Thymus (tissue), 11 donors: ENCODE results near the gene TRIM14. TPM values are rescaled to one million over a fixed set of nuclear protein-coding genes. Genes with fewer than 3 reads are reported as not detected.
A peak's percentile ranks its signal among the peaks of the same experiment; 100 is the strongest.
"Not testable (repeated sequence)": the region's sequence is repeated elsewhere in the genome, so short reads cannot be mapped to it uniquely, and the experiment has no call there.

ENCODE experiments used
- DNase-seq, 9 donors: peaks; one replicate each; pipeline ENCODE4 v3.0.0-alpha.2; 2013; ENCODE audit warnings: low spot score in 9 of 9, low read depth in 6 of 9, missing footprints in 1 of 9
- H3K27ac ChIP-seq, 2 donors: one replicate each; pipeline ENCODE4 v1.5.1; 2013; ENCODE audit warnings: control low read depth in 1 of 2, low read depth in 1 of 2, low read length in 1 of 2, mild to moderate bottlenecking in 1 of 2, moderate library complexity in 1 of 2
- H3K27me3 ChIP-seq, 2 donors: one replicate each; pipeline ENCODE4 v1.5.1; 2013; ENCODE audit warnings: low read length in 1 of 2; ENCODE audit not compliant: control insufficient read depth in 2 of 2, insufficient read depth in 1 of 2
- H3K36me3 ChIP-seq, 2 donors: one replicate each; pipeline ENCODE4 v1.5.1; 2013; ENCODE audit warnings: low read length in 1 of 2, mild to moderate bottlenecking in 1 of 2, moderate library complexity in 1 of 2; ENCODE audit not compliant: control insufficient read depth in 2 of 2, insufficient read depth in 2 of 2
- H3K4me1 ChIP-seq, 2 donors: one replicate each; pipeline ENCODE4 v1.5.1; 2013; ENCODE audit warnings: low read length in 2 of 2; ENCODE audit not compliant: control insufficient read depth in 2 of 2, insufficient read depth in 2 of 2
- H3K4me3 ChIP-seq, 2 donors: one replicate each; pipeline ENCODE4 v1.5.1; 2013; ENCODE audit warnings: low read length in 2 of 2, control low read depth in 1 of 2, mild to moderate bottlenecking in 1 of 2
- H3K9me3 ChIP-seq, 2 donors: one replicate each; pipeline ENCODE4 v1.5.1; 2013; ENCODE audit warnings: low read length in 1 of 2, mild to moderate bottlenecking in 1 of 2; ENCODE audit not compliant: control insufficient read depth in 2 of 2, insufficient read depth in 1 of 2
- WGBS: extraction: QIAGEN DNeasy Blood & Tissue Kit; methylation state at CpG from one replicate; pipeline ENCODE4 v1.1.7; 2013; 5-methylcytosine and 5-hydroxymethylcytosine counted together
- polyA plus RNA-seq: library from polyadenylated mRNA; stranded (reverse); fragments of 200-250 nt; gene quantifications from one replicate; pipeline ENCODE4 v1.2.3, GENCODE V29; 2013
- total RNA-seq: library from RNA; stranded (reverse); fragments of 120-200 nt; gene quantifications from one replicate; pipeline ENCODE4 v1.2.4, GENCODE V29; 2013
- donor health status: healthy.

Gene TRIM14
- total and polyA plus RNA-seq, 2 donors: 12.7 to 16.4 TPM

GRCh38 chr9:98076514-98076890 is 42.5 kb downstream of the TRIM14 start:
- not testable (repeated sequence) for H3K27ac ChIP-seq, H3K4me3 ChIP-seq, DNase-seq, H3K27me3 ChIP-seq, H3K9me3 ChIP-seq
- 97% methylated on average over 8 of the region's 8 CpGs for WGBS
- Histone ChIP-seq H3K4me1 (peaks cover 15 to 24% of the 10 kb centered on the region in 2 donors), H3K36me3 (peaks cover 17 to 22% of the 10 kb centered on the region in 2 donors)

DNA sequence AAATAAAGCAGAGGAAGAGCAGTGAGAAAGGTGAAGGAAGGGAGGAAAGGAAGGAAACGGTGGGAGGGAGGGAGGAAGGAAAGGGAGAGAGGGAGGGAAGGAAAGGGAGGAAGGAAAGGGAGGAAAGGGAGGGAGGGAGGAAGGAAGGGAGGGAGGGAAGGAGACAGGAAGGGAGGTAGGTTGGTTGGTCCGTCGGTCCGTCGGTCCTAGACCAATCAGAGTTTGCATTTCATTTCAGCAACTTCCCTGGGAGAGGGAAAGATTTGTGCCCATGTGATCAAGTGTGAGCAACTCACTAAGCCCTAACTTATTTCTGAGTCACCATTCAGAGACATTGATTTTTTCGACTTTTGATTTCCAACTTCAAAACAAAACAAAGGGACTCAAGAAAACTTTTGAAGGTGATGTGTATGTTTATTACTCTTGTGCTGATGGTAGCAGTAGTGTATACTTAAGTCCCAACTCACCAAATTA is 43.7 kb downstream of the TRIM14 start:
- H3K4me1 ChIP-seq: peaks cover 15 to 24% of the 10 kb centered on the region in 2 donors
- no peak overlapping the region for H3K4me3 ChIP-seq
- WGBS: 79% methylated on average over 6 of the region's 6 CpGs
- DNase-seq: no peak
- no peaks in the 10 kb centered on the region for H3K27me3 ChIP-seq
- peak overlapping the region; percentile 84 to 85 for H3K27ac ChIP-seq
- peaks cover 8 to 11% of the 10 kb centered on the region in 2 donors for H3K36me3 ChIP-seq
- H3K9me3 ChIP-seq: no peaks in the 10 kb centered on the region

DNA sequence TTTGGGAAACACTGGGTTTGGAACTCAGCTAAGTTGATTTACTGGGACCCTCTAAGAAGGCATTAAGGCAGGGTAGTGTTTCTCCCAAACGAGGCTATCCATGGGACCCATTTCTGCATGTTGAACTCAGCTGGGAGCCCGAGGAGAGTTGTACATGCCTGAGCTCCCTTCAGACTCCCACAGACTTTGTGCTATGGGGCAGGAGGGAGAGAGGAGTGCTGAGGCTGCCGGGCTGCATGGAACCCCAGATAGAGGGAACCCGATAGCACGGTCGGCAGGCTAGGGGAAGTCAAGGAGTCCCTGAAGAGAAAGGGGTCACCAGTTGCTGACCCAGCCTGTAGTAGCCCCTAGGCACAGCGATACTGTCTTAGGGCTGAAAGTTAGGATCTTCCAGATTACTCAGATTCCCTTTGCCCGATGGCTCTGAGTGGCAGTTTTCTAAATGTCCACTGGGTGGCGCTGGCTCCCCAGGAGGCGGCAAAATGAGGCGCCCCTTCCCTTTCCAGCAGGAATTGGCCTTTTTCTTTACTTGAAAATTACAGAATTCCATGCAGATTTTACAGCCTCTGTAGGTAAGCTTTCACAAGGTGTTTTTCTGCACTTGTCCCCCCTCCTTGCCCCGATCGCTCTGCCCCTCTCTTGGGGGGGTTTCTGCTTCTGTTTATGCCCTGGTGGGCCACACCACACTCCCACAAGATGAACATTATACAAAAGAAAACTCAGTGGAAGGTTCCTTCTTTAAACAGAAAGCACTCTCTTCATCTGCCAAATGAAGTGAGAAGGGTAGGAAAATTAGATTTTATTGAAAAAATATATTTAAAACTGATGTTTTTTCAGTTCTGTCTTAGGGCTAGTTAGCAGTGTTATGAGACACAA is 44.7 kb downstream of the TRIM14 start:
- peaks cover 15 to 24% of the 10 kb centered on the region in 2 donors for H3K4me1 ChIP-seq
- WGBS: 50% methylated on average over 13 of the region's 13 CpGs
- no peaks in the 10 kb centered on the region for H3K27me3 ChIP-seq
- H3K4me3 ChIP-seq: no peak overlapping the region
- H3K9me3 ChIP-seq: no peaks in the 10 kb centered on the region
- peak in 6 of 9 donors; percentile 46 to 79 (median 68) for DNase-seq
- H3K36me3 ChIP-seq: peaks cover 6% of the 10 kb centered on the region in 2 donors
- H3K27ac ChIP-seq: peak overlapping the region; percentile 34 to 84

DNA sequence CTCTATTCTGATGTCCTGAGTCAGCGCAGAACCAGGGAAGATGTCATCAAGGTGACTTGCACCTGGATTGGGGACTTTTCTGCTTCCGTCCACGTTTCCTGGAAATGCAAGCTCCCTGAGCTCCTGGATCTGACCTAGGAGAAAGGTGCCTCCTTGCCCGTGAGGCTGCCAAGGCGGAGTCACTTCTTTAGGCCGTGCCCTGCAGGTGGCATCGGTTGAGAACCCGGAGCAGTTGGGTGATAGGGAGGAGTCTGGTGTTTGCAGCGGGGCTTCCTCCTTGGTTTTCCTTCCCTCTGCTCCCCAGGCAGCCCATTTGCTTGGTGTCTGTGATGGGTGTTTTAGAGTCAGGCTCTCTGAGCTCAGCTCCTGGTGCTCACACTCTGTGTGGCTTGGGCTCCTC is 47.3 kb downstream of the TRIM14 start:
- Histone ChIP-seq H3K9me3 (no peaks in the 10 kb centered on the region), H3K27me3 (no peaks in the 10 kb centered on the region), H3K4me1 (peaks cover 15 to 24% of the 10 kb centered on the region in 2 donors), H3K4me3 (no peak overlapping the region), H3K36me3 (no peaks in the 10 kb centered on the region), H3K27ac (no peak overlapping the region)
- WGBS: 63% methylated on average over 9 of the region's 9 CpGs
- no peak for DNase-seq

GRCh38 chr9:98070704-98071103 is 48.3 kb downstream of the TRIM14 start:
- peaks cover 11 to 16% of the 10 kb centered on the region in 2 donors for H3K4me1 ChIP-seq
- H3K36me3 ChIP-seq: no peaks in the 10 kb centered on the region
- DNase-seq: no peak
- WGBS: 99% methylated on average over 7 of the region's 7 CpGs
- H3K27ac ChIP-seq: no peak overlapping the region
- no peak overlapping the region for H3K4me3 ChIP-seq
- no peaks in the 10 kb centered on the region for H3K27me3 ChIP-seq
- no peaks in the 10 kb centered on the region for H3K9me3 ChIP-seq

GRCh38 chr9:98069551-98069950 is 49.5 kb downstream of the TRIM14 start:
- no peak overlapping the region for H3K4me3 ChIP-seq
- 96% methylated on average over 6 of the region's 6 CpGs for WGBS
- H3K27me3 ChIP-seq: no peaks in the 10 kb centered on the region
- DNase-seq: no peak
- H3K4me1 ChIP-seq: peaks cover 6 to 7% of the 10 kb centered on the region in 2 donors
- H3K36me3 ChIP-seq: peaks cover 3 to 7% of the 10 kb centered on the region in 2 donors
- no peak overlapping the region for H3K27ac ChIP-seq
- no peaks in the 10 kb centered on the region for H3K9me3 ChIP-seq

- peaks cover 0 to 5% of the 10 kb centered on the region in 2 donors for H3K4me1 ChIP-seq
- H3K27me3 ChIP-seq: no peaks in the 10 kb centered on the region
- peaks cover 11% of the 10 kb centered on the region in 2 donors for H3K36me3 ChIP-seq
- WGBS: over 99% methylated on average over 2 of the region's 2 CpGs
- DNase-seq: no peak
- no peak overlapping the region for H3K4me3 ChIP-seq
- H3K27ac ChIP-seq: no peak overlapping the region
- no peaks in the 10 kb centered on the region for H3K9me3 ChIP-seq
Observed at GRCh38 chr9:98067184-98067583, 51.8 kb downstream of the TRIM14 start.

GRCh38 chr9:98066235-98066634 is 52.8 kb downstream of the TRIM14 start:
- no peaks in the 10 kb centered on the region for H3K27me3 ChIP-seq
- peaks cover 13 to 16% of the 10 kb centered on the region in 2 donors for H3K36me3 ChIP-seq
- H3K9me3 ChIP-seq: no peaks in the 10 kb centered on the region
- H3K4me1 ChIP-seq: no peaks in the 10 kb centered on the region
- H3K4me3 ChIP-seq: no peak overlapping the region
- no peak for DNase-seq
- 98% methylated on average over 3 of the region's 3 CpGs for WGBS
- no peak overlapping the region for H3K27ac ChIP-seq

DNA sequence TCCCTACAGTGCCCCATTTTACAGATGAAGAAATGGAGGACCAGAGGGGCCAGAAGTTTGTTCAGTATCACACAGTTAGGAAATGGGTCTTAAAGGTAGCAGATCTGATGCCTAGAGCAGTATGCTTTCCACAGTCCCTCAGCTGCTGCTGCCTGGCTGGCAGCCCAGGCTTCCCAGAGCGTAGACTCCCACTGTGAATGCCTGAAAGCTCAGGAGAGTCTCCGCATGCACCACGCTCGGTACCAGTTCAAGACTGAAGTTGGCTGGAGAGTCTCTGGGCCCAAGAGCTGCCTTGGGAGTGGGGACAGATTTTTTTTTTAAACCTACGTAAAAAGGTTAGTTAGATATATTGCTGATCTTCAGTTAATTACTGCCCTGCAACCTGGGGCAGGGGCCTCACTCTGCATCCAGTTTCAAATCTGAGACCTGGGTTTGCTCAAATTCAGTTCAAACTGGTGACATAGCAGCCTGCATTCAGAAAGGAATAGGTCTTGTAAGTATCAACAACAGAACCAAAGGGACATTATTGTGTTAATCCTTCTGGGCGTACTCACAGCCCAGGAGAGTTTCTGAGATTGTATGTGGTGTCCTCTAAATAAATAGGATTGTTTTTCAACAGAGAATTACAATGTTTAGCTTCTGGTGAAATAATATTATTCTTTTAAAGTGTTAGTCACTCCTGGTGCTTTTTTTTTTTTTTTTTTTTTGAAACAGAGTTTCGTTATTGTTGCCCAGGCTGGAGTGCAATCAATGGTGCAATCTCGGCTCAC is 54.2 kb downstream of the TRIM14 start:
- Histone ChIP-seq H3K4me3 (no peak overlapping the region), H3K36me3 (peaks cover 17 to 20% of the 10 kb centered on the region in 2 donors), H3K27me3 (no peaks in the 10 kb centered on the region), H3K4me1 (no peaks in the 10 kb centered on the region), H3K27ac (no peak overlapping the region), H3K9me3 (no peaks in the 10 kb centered on the region)
- DNase-seq: no peak
- 96% methylated on average over 8 of the region's 8 CpGs for WGBS
